ENCODE results near the gene RAB11FIP4.
"Not testable (repeated sequence)": the region's sequence is repeated elsewhere in the genome, so short reads cannot be mapped to it uniquely, and the experiment has no call there.

The RAB11FIP4 gene, protein sequence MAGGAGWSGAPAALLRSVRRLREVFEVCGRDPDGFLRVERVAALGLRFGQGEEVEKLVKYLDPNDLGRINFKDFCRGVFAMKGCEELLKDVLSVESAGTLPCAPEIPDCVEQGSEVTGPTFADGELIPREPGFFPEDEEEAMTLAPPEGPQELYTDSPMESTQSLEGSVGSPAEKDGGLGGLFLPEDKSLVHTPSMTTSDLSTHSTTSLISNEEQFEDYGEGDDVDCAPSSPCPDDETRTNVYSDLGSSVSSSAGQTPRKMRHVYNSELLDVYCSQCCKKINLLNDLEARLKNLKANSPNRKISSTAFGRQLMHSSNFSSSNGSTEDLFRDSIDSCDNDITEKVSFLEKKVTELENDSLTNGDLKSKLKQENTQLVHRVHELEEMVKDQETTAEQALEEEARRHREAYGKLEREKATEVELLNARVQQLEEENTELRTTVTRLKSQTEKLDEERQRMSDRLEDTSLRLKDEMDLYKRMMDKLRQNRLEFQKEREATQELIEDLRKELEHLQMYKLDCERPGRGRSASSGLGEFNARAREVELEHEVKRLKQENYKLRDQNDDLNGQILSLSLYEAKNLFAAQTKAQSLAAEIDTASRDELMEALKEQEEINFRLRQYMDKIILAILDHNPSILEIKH

DNA sequence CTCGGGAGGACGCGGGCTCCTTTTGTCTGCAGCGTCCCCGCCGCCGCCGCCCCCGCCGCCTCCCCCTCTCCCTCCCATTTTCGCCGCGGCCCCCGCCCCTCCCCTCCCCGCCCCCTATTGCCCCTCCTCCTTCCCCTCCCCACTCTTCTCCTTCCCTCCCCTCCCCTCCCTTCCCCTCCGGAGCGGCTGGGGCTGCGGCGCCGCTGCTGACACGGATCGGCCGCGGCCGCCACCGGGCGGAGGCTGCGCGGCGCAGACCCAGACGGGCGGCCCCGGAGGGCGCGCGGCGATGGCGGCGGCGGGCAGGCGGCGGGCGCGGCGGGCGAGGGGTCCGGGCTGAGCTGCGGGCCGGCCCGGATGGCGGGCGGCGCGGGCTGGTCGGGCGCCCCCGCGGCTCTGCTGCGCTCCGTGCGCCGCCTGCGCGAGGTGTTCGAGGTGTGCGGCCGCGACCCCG, at the start of gene RAB11FIP4:
Gene RAB11FIP4 (plus strand): TSS at position 180 of the 454 bp plus-strand sequence. CDS start 178 bp downstream, at position 358.
- DNase-seq, result peak; percentile 59

DNA sequence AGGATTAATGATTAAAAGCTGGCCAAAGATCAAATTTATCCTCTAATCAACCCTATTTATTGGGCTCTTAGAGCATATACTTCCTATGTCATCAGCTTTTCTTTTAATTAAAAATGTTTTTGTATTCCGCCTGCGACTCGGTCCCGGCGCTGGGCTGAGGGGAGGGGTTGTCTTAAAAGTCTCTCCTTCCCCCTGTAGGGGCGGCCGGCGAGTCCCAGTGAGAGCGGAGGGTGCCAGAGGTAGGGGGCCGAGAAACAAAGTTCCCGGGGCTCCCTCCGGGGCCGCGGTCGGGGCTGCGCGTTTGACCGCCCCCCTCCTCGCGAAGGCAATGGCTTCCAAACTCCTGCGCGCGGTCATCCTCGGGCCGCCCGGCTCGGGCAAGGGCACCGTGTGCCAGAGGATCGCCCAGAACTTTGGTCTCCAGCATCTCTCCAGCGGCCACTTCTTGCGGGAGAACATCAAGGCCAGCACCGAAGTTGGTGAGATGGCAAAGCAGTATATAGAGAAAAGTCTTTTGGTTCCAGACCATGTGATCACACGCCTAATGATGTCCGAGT, 46.2 kb upstream of the RAB11FIP4 start:
- not testable (repeated sequence) for DNase-seq

DNA sequence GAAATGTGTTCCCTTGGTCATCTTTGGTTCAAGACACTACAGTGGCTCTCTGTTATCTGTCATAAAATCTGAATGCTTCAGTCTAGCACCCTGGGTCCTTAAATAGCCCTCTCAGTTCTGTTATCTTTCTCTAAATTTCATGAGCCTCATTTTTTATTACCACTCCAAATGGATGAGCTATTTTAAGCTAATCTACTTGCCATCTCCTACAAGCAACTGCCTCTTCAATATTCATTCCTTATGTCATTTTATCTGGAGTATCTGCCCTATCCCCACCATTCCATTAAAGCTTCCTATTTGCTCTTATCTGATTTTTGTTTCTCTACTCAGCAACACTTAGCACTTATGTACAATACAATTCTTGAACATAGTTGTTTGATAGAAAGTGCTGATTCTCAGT, 42.0 kb upstream of the RAB11FIP4 start:
- DNase-seq, result no peak

DNA sequence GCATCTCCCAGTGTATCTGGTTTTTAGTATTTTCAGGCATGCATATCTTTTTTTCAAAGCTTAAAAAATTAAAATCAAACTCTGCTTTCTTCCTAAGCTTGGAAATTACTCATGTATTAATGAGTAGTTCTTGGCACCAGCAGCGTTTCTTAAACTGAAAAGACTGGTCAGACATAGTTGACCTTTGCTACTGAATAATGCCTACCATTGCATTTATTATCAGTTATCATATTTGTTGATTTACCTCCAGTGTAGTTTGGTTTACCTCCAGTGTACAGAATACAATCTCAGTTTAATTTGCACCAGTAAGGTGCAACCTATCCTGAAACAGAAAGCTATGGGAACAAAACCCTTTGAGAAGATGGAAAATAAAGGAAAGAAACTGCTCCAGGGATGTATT, 35.5 kb upstream of the RAB11FIP4 start:
- DNase-seq, result no peak

DNA sequence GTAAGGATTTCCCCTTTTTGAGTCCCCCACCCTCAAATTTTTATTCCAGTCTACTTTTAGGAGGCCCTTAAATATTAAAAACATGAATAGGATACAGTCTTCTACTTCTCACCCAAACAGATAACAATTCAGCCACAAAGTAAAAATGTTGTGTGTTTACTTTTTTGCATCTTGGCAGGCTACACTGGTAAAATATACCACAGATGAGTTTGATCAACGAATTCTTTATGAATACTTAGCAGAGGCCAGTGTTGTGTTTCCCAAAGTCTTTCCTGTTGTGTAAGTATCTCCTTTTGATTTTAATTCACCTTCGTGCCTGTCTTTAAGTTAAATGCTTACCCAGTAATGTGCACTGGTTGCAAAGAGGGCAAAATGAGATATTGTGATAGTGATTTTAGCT, 34.4 kb upstream of the RAB11FIP4 start:
- no peak for DNase-seq

DNA sequence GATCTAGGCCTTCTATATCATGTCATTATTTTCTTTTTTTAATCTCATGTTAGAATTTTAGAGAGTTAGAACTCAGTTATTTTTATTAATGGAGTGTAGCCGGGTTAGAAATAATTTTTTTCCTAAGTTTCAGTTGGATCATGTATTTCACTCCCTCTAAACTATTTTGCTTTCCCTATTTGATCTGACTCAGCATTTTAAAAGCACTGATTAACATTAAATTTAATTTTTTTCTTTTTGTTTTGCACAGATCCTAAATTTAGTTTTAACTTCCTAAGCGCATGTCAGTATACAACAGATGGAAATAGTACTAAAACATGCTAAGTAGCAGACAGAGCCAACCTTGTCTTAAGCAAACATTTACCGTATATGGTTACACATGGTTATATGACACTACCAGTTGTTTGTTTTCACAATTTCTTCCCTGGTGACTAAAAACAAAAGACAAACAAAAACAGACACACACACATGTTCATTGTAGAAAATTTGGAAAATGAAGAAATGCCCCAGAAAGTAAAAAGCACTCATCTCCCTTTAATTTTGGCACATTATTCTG, 33.6 kb upstream of the RAB11FIP4 start:
- no peak for DNase-seq

DNA sequence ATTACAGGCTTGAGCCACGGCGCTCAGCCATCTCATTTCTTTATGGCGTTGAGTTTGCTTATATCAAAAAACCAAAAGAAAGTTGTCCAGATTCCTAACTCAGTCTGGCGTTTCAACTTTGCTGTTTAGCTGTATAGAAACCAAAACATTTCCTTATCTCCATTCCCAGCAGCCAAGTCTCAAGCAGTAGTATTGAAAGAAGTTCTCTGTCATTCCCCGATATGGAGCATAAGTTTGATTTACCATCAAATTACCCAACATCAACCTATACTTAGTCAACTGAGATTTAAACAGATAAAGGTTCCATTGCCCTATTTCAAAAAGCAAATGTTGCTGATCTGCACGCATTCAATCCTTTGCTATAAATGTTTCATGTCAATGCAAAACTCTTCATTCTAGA, 27.5 kb upstream of the RAB11FIP4 start:
- DNase-seq, result no peak

DNA sequence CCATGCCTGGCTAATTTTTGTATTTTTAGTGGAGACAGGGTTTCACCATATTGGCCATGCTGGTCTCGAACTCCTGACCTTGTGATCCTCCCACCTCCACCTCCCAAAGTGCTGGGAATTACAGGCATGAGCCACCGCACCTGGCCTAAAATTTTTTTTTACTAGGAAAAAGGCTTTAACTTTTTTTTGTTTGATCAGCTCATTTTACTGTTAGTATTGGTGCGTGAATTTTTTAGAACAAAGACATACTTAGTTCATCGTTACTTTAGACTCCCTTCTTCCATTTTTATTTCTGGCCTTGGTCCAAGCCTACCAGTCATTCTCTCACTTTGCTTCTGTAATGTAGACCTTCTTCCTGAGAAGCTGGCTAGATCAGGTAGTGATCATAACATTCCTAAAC, 25.4 kb upstream of the RAB11FIP4 start:
- DNase-seq, result no peak

DNA sequence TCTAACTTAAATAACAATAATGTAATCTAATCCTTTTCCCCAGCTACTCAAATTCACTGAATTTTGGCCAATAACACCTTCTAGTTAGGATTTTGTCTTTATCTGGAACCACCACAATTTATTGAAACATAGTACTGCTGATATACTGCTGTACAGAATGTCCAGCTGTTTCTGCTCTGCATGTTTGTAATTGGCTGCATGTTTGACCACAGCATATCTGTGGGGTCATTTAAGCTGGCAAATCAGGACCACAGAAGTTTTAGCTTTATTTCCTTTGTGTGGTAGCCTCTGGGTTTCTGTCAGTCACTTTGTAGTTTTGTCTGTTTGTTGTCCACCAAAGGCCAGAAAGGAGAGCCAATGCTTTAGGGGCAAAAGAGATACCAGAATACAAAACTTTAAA, 22.2 kb upstream of the RAB11FIP4 start:
- DNase-seq, result no peak

DNA sequence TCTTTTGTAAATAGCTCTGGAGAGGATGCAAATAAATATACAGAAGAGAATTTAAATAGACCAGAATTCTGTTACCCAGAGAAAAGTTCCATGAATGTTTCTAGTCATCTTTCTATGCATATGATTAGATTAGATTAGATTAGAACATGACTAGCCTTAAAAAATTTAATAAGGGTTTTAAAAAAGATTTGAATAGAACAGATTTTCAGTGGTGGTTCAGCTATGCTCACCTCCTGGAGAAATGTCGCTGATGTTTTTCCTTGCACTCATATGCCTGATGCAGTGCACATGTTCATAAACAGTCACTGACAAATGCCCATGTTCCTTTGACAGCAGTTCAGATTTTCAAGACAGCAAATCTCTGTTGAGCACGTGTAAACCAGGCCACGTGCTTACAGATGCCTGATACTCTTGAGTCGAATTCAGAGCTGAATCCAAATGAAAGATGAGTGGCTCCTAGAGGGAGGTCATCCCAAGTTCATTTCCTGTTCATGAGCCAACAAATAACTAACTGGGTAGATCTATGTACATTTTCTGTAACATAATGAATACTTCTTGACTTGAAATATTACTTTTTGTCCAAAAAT, 19.9 kb upstream of the RAB11FIP4 start:
- no peak for DNase-seq

DNA sequence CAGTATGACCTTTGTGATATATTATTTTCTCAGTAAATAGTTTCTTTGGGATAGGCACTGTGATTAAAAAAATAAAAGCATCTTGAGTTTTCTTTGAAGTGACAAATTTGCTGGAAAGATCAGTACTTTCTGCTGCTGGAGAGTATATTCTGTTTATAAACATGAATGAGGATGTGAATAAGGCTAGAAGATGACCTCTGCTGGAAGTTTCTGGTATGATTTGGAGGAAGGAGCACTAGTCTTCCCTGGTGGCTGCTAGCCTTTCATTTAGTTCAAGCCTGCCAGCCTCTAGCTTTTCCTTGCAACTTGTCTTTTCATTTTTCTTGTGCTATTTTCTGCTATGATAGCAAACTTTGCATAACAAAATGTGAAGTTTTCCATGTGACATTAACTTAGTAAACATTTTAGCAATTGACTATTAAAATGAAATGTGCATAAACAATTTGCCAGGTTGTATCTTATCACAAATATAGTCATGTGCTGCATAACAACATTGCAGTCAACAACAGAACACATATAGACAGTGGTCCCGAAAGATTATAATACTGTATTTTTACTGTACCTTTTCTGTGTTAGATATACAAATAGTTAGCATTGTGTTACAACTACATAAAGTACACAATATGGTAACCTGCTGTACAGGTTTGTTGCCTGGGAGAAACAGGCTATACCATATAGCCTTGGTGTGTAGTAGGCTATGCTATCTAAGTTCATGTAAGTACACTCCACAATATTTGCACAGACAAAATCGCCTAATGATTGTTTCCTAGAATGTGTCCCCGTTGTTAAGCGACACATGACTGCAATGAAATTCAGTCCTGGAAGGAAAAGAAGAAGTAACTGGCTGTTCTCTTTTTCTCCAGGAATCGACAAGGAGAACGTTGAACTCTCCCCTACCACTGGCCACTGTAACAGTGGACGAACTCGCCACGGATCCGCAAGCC, 18.1 kb upstream of the RAB11FIP4 start:
- peak; percentile 55 for DNase-seq

DNA sequence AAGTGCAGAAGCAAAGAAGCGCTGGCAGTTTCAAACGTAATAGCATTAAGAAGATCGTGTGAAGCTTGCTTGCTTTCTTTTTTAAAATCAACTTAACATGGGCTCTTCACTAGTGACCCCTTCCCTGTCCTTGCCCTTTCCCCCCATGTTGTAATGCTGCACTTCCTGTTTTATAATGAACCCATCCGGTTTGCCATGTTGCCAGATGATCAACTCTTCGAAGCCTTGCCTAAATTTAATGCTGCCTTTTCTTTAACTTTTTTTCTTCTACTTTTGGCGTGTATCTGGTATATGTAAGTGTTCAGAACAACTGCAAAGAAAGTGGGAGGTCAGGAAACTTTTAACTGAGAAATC, 17.4 kb upstream of the RAB11FIP4 start:
- no peak for DNase-seq

DNA sequence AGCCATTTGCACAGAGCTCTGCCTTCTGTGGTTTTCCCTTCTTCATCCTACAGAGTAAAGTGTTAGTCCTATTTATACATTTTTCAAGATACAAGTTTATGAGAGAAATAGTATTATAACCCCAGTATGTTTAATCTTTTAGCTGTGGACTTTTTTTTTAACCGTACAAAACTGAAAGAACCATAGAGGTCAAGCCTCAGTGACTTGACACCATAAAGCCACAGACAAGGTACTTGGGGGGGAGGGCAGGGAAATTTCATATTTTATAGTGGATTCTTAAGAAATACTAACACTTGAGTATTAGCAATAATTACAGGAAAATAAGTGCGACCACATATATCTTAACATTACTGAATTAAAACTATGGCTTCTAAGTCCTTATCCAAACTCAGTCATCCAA, 17.0 kb upstream of the RAB11FIP4 start:
- no peak for DNase-seq

DNA sequence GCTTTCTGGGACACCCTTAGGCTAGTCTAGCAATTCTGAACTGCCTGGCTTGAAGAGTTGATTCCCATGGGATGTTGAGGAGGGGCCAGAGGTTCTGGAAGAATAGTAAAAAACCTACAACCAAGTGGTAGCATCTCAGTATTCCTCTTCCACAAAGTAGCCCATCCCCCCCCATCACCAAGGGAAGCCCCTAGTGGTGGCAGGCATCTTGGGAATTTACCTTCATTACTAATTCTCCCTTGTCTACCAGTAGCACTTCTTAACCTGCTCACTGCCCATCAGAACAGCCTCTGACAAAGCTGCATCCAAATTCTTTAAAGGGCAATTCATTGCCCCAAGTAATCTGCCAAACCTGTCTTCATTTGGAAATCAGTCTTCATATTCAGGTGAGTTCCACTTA, 12.8 kb upstream of the RAB11FIP4 start:
- DNase-seq, result no peak

DNA sequence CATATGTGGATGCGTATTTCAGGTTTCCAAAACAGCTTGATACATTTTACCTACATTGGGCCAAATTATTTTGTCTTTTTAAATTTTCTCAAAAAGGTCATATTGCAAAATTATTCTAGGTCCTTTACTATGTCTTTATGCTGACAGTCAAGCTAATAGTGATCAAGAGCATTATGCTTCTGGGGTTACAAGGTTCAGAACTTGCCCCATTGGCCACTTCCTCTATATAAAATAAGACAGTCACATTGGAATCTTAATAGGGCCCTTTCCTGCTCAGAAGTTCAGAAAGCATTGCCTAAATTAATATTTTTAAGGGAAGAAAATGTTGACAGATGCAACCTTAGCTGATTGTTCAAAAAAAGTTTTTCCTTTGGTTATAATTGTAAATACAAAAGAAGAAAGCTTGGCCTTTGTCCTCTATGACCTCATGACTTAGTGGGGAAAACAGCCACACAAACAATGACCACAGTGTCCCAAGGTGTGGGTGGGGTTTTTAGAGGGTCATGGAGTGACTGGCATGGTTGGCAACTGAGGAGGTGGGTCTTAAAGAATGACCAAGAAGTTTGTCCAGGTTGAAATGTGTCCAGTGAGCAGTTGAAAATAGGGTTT, 11.8 kb upstream of the RAB11FIP4 start:
- no peak for DNase-seq

DNA sequence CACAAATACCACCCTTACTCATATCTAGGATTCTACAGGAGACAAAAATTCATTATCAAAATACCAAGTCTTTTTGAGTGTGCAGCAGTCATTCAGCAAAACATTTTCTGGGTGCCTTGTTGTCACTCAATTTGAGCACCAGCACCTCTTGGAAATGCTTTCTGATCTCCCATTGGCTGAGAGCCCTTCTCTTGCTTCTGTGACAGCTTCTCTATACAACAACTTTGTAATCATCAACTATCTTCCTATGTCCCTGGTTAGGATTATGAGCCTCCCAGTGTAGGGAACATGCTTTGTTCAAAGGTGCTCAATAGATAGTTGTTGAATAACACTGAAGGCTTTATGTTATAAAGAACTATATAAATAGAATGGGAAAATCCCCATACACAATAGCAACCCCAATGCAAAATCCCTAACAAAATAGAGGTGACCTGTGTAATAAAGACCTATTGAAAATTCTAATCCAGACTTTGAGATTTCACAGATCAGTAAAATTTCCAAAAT, 10.3 kb upstream of the RAB11FIP4 start:
- DNase-seq, result no peak

DNA sequence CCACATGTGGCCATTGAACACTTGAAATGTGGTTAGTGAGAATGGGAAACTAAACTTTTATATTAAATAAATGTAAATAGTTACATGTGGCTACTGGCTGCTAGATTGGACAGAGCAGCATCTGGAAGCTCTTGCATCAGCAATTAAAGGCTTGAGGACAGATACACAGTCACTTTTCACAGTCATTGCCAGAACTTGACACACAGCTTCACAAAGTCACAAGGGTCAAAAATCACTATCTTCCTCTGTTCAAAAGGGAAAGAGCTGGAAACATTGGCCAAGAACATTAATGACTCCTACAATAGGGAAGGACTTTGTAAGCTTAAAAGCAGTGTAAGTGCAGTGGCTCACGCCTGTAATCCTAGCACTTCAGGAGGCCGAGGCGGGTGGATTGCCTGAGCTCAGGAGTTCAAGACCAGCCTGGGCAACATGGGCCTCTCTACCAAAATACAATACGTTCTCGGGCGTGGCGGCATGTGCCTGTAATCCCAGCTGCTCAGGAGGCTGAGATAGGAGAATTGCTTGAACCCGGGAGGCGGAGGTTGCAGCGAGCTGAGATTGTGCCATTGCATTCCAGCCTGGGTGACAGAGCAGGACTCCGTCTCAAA, 8.7 kb upstream of the RAB11FIP4 start:
- DNase-seq, result not testable (repeated sequence)

DNA sequence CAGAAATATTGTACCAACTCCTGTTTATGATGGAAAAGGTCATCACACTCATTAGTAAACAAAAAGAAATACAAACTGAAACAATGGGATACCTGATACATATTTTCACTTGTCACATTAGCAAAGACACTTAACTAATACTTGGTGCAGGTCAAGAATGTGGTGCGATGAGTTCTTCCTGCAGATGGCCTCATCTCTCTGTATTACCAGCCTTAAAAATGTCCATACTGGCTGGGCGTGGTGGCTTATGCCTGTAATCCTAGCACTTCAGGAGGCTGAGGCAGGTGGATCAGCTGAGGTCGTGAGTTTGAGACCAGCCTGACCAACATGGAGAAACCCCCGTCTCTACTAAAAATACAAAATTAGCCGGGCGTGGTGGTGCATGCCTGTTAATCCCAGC, 8.0 kb upstream of the RAB11FIP4 start:
- DNase-seq, result not testable (repeated sequence)

DNA sequence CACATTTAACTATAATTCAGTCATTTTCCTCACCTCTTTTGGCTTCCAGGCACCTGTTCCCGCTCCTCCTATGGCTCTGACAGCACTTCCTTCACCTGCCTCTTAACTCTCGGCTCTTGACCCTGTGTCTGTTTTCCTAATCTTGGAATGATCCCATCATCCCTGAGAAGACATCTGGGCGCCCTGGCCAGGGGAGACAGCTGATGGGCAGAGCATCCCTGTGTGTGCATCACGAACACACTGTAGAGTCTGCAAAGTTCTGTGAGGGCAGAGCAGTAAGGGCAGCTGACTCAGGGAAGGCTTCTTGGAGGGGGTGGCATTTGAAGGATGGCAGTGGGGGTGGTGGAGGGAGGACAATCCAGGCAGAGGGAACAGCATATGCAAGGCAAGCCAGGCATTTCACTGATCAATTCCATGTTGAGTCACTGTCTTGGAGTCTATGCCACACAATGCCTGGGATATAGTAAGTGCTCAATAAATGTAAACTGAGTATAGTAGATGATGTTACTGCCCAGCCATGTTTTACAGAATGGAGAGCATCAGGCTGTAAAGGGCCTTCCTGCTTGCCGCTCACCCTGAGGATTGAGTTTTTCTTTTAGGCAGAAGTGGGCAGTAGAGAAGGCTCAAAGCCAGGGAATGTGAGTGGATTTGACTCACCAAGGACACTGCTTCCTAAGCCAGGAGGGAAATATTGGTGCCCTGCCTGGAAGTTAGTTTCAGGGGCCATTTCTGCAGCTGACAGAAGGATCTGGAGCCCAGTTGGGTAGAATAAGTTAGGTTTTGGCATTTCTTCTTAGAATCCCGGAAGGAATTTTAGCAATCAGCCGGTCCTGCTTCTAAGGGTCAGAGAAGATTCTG, 5.8 kb upstream of the RAB11FIP4 start:
- no peak for DNase-seq

DNA sequence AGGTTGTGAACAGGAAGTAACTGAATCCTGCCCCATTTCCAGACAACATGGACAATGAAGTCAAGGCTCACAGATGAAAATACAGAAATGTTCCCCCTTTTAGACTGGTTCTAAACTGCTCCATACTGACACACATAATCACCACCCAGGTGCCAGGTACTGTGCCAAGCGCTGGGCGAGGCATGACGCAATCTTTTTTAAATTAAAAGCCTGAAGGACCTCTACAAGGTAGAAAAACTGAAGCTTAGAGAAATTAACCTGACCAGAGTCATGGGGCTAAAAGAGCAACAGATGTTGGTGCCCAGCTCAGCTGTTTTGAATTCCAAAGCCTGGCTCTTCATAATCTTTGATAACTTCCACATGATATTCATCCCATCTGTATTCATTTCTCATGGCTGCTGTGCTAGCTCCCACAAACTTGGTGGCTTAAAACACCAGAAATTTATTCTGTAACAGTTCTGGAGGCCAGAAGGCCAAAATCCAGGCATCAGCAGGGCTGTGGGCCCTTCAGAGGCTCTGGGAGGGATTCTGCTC, 4.9 kb upstream of the RAB11FIP4 start:
- no peak for DNase-seq

Measured in eye (tissue), 1 donor.